WTC11 (cell line): ENCODE measurements around the gene ZNF423.

ENCODE experiments used
- ELF4 ChIP-seq: sonication (generic); formaldehyde crosslinking; IDR thresholded peaks from 2 replicates; pipeline ENCODE4 v1.8.1; 2022; ENCODE audit warnings: low read depth, mild to moderate bottlenecking, moderate library complexity, missing genetic modification reagents
- FOXP1 ChIP-seq: sonication (generic); formaldehyde crosslinking; IDR thresholded peaks from 2 replicates; pipeline ENCODE4 v1.8.0; 2022; ENCODE audit warnings: missing genetic modification reagents, mild to moderate bottlenecking, moderate library complexity, borderline replicate concordance
- JUN ChIP-seq: sonication (generic); formaldehyde crosslinking; IDR thresholded peaks from 2 replicates; pipeline ENCODE4 v1.8.0; 2023; ENCODE audit warnings: mild to moderate bottlenecking, missing genetic modification reagents
- NFE2L1 ChIP-seq: sonication (generic); formaldehyde crosslinking; IDR thresholded peaks from 2 replicates; pipeline ENCODE4 v1.8.1; 2023; ENCODE audit warnings: missing genetic modification reagents
- SP1 ChIP-seq: sonication (generic); formaldehyde crosslinking; conservative IDR thresholded peaks from 2 replicates; pipeline ENCODE4 v1.8.1; 2022; ENCODE audit warnings: missing genetic modification reagents
- TCF7 ChIP-seq: sonication (generic); formaldehyde crosslinking; IDR thresholded peaks from 2 replicates; pipeline ENCODE4 v1.8.0; 2022; ENCODE audit warnings: mild to moderate bottlenecking, low read depth, missing genetic modification reagents, moderate library complexity
- TP53 ChIP-seq: sonication (generic); formaldehyde crosslinking; IDR thresholded peaks from 2 replicates; pipeline ENCODE4 v1.8.1; 2023; ENCODE audit warnings: mild to moderate bottlenecking, missing genetic modification reagents
- TF ChIP-seq, protein P1 (sequence below): fragments of 200-600 bp; IDR thresholded peaks from 2 replicates; pipeline ENCODE4 v1.8.0; 2022; ENCODE audit warnings: antibody characterized with exemption
- TF ChIP-seq, protein P2 (sequence below): sonication (generic); formaldehyde crosslinking; IDR thresholded peaks from 2 replicates; pipeline ENCODE4 v1.8.0; 2022; ENCODE audit warnings: mild to moderate bottlenecking, missing genetic modification reagents
- TF ChIP-seq, protein P3 (sequence below): sonication (generic); formaldehyde crosslinking; IDR thresholded peaks from 2 replicates; pipeline ENCODE4 v1.8.1; 2022; ENCODE audit warnings: low read depth, mild to moderate bottlenecking, moderate library complexity, missing genetic modification reagents, borderline replicate concordance
- TF ChIP-seq, protein P4 (sequence below): sonication (generic); formaldehyde crosslinking; IDR thresholded peaks from 2 replicates; pipeline ENCODE4 v1.8.1; 2023; ENCODE audit warnings: mild to moderate bottlenecking, missing genetic modification reagents
- TF ChIP-seq, protein P5 (sequence below): sonication (generic); formaldehyde crosslinking; IDR thresholded peaks from 2 replicates; pipeline ENCODE4 v1.8.1; 2022; ENCODE audit warnings: low read depth, missing genetic modification reagents, borderline replicate concordance

DNA sequence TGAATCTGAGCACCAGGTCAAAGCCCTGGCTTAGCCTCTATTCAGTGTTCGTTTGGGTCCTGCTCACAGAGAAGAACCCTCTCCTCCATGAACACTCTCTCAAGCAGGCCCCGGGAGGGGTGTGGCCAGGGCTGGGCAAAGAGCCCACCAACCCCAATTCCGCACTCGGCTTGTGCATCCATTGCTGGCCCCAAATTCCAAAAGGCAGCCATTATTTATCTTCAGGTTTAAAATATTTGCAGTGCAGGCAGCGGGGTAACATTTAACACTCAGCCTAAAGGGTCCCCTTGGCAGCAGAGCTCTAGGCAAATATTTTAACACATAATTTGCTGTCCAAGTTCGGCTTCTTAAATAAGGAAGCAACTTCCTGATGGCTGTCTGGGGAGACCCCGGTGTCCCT is 115.7 kb downstream of the ZNF423 start:
- no peak for TF ChIP-seq FOXP1 (CRISPR knock-in tag)
- TF ChIP-seq, protein P1, sequence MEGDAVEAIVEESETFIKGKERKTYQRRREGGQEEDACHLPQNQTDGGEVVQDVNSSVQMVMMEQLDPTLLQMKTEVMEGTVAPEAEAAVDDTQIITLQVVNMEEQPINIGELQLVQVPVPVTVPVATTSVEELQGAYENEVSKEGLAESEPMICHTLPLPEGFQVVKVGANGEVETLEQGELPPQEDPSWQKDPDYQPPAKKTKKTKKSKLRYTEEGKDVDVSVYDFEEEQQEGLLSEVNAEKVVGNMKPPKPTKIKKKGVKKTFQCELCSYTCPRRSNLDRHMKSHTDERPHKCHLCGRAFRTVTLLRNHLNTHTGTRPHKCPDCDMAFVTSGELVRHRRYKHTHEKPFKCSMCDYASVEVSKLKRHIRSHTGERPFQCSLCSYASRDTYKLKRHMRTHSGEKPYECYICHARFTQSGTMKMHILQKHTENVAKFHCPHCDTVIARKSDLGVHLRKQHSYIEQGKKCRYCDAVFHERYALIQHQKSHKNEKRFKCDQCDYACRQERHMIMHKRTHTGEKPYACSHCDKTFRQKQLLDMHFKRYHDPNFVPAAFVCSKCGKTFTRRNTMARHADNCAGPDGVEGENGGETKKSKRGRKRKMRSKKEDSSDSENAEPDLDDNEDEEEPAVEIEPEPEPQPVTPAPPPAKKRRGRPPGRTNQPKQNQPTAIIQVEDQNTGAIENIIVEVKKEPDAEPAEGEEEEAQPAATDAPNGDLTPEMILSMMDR, result no peak
- TF ChIP-seq, protein P2, sequence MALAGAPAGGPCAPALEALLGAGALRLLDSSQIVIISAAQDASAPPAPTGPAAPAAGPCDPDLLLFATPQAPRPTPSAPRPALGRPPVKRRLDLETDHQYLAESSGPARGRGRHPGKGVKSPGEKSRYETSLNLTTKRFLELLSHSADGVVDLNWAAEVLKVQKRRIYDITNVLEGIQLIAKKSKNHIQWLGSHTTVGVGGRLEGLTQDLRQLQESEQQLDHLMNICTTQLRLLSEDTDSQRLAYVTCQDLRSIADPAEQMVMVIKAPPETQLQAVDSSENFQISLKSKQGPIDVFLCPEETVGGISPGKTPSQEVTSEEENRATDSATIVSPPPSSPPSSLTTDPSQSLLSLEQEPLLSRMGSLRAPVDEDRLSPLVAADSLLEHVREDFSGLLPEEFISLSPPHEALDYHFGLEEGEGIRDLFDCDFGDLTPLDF (CRISPR knock-in tag), result no peak
- TF ChIP-seq, protein P3, sequence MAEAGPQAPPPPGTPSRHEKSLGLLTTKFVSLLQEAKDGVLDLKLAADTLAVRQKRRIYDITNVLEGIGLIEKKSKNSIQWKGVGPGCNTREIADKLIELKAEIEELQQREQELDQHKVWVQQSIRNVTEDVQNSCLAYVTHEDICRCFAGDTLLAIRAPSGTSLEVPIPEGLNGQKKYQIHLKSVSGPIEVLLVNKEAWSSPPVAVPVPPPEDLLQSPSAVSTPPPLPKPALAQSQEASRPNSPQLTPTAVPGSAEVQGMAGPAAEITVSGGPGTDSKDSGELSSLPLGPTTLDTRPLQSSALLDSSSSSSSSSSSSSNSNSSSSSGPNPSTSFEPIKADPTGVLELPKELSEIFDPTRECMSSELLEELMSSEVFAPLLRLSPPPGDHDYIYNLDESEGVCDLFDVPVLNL (CRISPR knock-in tag), result no peak
- no peak for TF ChIP-seq ELF4 (CRISPR knock-in tag)
- TF ChIP-seq SP1 (CRISPR knock-in tag), result no peak
- no peak for TF ChIP-seq NFE2L1 (CRISPR knock-in tag)
- TF ChIP-seq, protein P4, sequence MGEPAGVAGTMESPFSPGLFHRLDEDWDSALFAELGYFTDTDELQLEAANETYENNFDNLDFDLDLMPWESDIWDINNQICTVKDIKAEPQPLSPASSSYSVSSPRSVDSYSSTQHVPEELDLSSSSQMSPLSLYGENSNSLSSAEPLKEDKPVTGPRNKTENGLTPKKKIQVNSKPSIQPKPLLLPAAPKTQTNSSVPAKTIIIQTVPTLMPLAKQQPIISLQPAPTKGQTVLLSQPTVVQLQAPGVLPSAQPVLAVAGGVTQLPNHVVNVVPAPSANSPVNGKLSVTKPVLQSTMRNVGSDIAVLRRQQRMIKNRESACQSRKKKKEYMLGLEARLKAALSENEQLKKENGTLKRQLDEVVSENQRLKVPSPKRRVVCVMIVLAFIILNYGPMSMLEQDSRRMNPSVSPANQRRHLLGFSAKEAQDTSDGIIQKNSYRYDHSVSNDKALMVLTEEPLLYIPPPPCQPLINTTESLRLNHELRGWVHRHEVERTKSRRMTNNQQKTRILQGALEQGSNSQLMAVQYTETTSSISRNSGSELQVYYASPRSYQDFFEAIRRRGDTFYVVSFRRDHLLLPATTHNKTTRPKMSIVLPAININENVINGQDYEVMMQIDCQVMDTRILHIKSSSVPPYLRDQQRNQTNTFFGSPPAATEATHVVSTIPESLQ, result no peak
- TF ChIP-seq, protein P5, sequence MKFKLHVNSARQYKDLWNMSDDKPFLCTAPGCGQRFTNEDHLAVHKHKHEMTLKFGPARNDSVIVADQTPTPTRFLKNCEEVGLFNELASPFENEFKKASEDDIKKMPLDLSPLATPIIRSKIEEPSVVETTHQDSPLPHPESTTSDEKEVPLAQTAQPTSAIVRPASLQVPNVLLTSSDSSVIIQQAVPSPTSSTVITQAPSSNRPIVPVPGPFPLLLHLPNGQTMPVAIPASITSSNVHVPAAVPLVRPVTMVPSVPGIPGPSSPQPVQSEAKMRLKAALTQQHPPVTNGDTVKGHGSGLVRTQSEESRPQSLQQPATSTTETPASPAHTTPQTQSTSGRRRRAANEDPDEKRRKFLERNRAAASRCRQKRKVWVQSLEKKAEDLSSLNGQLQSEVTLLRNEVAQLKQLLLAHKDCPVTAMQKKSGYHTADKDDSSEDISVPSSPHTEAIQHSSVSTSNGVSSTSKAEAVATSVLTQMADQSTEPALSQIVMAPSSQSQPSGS (CRISPR knock-in tag), result no peak
- TF ChIP-seq TP53 (CRISPR knock-in tag), result no peak
- TF ChIP-seq JUN (CRISPR knock-in tag), result no peak
- no peak for TF ChIP-seq TCF7 (CRISPR knock-in tag)
